ENCODE data around the gene FAM209B.

GRCh38 chr20:56517211-56517610 is 15.8 kb upstream of the FAM209B start:
- TF ChIP-seq, protein P1, sequence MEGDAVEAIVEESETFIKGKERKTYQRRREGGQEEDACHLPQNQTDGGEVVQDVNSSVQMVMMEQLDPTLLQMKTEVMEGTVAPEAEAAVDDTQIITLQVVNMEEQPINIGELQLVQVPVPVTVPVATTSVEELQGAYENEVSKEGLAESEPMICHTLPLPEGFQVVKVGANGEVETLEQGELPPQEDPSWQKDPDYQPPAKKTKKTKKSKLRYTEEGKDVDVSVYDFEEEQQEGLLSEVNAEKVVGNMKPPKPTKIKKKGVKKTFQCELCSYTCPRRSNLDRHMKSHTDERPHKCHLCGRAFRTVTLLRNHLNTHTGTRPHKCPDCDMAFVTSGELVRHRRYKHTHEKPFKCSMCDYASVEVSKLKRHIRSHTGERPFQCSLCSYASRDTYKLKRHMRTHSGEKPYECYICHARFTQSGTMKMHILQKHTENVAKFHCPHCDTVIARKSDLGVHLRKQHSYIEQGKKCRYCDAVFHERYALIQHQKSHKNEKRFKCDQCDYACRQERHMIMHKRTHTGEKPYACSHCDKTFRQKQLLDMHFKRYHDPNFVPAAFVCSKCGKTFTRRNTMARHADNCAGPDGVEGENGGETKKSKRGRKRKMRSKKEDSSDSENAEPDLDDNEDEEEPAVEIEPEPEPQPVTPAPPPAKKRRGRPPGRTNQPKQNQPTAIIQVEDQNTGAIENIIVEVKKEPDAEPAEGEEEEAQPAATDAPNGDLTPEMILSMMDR (IDR thresholded peaks at IDR 0.05), result no peak
- TF ChIP-seq POLR2A (IDR thresholded peaks at IDR 0.05), result no peak
- TF ChIP-seq EP300 (IDR thresholded peaks at IDR 0.05), result no peak
- TF ChIP-seq POLR2AphosphoS5 (IDR thresholded peaks at IDR 0.05), result no peak

All from stomach (tissue), 4 donors.